RPMI8226 (cell line): Measurements from ENCODE around the gene GAGE10.

ENCODE experiments used
- DNase-seq: peaks from one replicate; pipeline ENCODE4 v3.0.0-alpha.2; 2015

GAGE10 gene

GRCh38 chrX:49303346-49303745 lies at the start of gene GAGE10:
Gene GAGE10 (plus strand): TSS chrX:49303646. CDS start chrX:49304860, 1,214 bp downstream.
- no peak for DNase-seq

GRCh38 chrX:49254639-49255038 lies 48.8 kb upstream of the GAGE10 start:
- DNase-seq: no peak

- no peak for DNase-seq
These were observed 47.0 kb upstream of the GAGE10 start for GRCh38 chrX:49256268-49256995.

GRCh38 chrX:49257074-49257790 lies 46.2 kb upstream of the GAGE10 start:
- peak; percentile 47 for DNase-seq

- DNase-seq: peak; percentile 19
These were observed 45.3 kb upstream of the GAGE10 start for GRCh38 chrX:49257846-49258748.

GRCh38 chrX:49258749-49259124 lies 44.7 kb upstream of the GAGE10 start:
- DNase-seq: no peak

- no peak for DNase-seq
These were observed 43.0 kb upstream of the GAGE10 start for GRCh38 chrX:49260221-49260985.

- DNase-seq: no peak
These were observed 40.8 kb upstream of the GAGE10 start for GRCh38 chrX:49262603-49263002.

GRCh38 chrX:49263631-49264030 lies 39.8 kb upstream of the GAGE10 start:
- DNase-seq: no peak

GRCh38 chrX:49264460-49264859 lies 39.0 kb upstream of the GAGE10 start, which contains the start of gene FOXP3:
Gene FOXP3 (minus strand): TSS chrX:49264710. CDS start chrX:49258505, 6,205 bp downstream.
- DNase-seq: no peak

GRCh38 chrX:49266523-49267445 lies 36.7 kb upstream of the GAGE10 start:
- DNase-seq: no peak

GRCh38 chrX:49268702-49269009 lies 34.8 kb upstream of the GAGE10 start:
- DNase-seq: no peak

GRCh38 chrX:49269010-49269766 lies 34.3 kb upstream of the GAGE10 start:
- peak; percentile 98 for DNase-seq

GRCh38 chrX:49269767-49270248 lies 33.6 kb upstream of the GAGE10 start, which contains the start of gene PPP1R3F:
Gene PPP1R3F (plus strand): TSS chrX:49269793. CDS start chrX:49269870, 77 bp downstream.
- DNase-seq: no peak

GRCh38 chrX:49270249-49270921 lies 33.1 kb upstream of the GAGE10 start:
- no peak for DNase-seq

GRCh38 chrX:49271341-49271740 lies 32.1 kb upstream of the GAGE10 start:
- no peak for DNase-seq

GRCh38 chrX:49272421-49272820 lies 31.0 kb upstream of the GAGE10 start:
- no peak for DNase-seq

- no peak for DNase-seq
These were observed 30.2 kb upstream of the GAGE10 start for GRCh38 chrX:49273181-49273727.

GRCh38 chrX:49276207-49276606 lies 27.2 kb upstream of the GAGE10 start:
- no peak for DNase-seq
